C4-2B (cell line): ENCODE data around the gene FGGY.

Experiments
- H3K27ac ChIP-seq: fragments of 450-650 bp; 2 replicates; pipeline ENCODE4 v1.5.1; 2017
- ZFX ChIP-seq: fragments of 450-650 bp; IDR thresholded peaks from 2 replicates; pipeline ENCODE4 v1.6.1; 2017
- TF ChIP-seq, protein P1 (sequence below): fragments of 450-650 bp; conservative IDR thresholded peaks from 2 replicates; pipeline ENCODE4 v1.5.1; 2017; ENCODE audit warnings: mild to moderate bottlenecking

The FGGY gene

GRCh38 chr1:59743324-59744091 is 446.6 kb downstream of the FGGY start:
- no peak for TF ChIP-seq ZFX
- TF ChIP-seq, protein P1, sequence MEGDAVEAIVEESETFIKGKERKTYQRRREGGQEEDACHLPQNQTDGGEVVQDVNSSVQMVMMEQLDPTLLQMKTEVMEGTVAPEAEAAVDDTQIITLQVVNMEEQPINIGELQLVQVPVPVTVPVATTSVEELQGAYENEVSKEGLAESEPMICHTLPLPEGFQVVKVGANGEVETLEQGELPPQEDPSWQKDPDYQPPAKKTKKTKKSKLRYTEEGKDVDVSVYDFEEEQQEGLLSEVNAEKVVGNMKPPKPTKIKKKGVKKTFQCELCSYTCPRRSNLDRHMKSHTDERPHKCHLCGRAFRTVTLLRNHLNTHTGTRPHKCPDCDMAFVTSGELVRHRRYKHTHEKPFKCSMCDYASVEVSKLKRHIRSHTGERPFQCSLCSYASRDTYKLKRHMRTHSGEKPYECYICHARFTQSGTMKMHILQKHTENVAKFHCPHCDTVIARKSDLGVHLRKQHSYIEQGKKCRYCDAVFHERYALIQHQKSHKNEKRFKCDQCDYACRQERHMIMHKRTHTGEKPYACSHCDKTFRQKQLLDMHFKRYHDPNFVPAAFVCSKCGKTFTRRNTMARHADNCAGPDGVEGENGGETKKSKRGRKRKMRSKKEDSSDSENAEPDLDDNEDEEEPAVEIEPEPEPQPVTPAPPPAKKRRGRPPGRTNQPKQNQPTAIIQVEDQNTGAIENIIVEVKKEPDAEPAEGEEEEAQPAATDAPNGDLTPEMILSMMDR: no peak
- H3K27ac ChIP-seq: peak overlapping the region; percentile 25

- no peak for TF ChIP-seq ZFX
- TF ChIP-seq, protein P1: no peak
- H3K27ac ChIP-seq: no peak overlapping the region
Measured at GRCh38 chr1:59747420-59748024, 450.6 kb downstream of the FGGY start.

DNA sequence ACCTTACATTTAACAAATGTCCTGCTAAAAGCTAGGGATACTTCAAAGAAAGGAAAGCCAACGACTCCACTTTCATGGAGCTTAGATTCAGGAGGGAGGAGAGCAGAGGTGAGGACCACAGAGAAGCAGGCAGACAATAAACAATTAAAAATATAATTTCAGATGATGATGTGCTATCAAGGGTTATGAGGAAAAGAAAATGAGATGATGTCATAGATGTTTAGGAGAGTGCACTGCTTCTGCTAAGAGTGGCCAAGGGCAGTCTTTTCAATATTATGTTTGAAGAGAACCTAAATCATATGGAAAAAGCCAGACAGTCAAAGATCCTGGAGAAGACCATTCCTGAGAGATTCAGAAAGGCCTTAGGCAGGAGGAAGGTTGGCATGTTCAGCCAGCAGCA is 451.2 kb downstream of the FGGY start:
- TF ChIP-seq, protein P1: no peak
- TF ChIP-seq ZFX: no peak
- no peak overlapping the region for H3K27ac ChIP-seq

DNA sequence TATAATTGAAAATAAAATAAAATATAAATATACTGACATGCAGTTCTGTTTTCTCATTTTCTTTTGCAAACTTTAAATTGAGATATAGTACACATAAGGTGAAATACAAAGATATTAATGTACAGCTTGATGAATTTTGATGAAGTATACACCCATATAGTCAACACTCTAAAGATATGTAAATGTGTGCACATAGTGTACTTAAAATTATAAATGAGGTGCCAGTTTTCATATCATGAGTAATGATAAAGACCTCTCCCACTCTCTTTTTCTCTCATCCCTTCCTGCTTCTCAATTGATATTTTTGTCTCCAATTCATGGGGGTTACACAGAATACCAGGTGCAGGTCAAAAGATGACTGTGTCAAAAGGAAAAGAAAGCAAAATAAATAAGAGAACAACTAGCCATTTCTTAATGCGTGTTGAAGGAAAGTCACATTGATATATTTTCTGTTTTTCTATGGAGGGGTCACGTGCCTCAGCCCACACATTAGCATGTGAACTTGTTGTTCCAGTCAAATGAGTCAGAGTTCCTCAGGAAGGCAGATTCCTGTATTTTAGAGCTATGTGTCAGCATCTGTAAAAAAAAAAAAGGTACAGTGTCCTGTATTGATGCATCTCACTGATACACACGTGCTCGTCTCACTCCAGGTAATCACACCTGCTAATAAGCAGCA is 453.6 kb downstream of the FGGY start:
- no peak overlapping the region for H3K27ac ChIP-seq
- no peak for TF ChIP-seq ZFX
- TF ChIP-seq, protein P1: no peak

DNA sequence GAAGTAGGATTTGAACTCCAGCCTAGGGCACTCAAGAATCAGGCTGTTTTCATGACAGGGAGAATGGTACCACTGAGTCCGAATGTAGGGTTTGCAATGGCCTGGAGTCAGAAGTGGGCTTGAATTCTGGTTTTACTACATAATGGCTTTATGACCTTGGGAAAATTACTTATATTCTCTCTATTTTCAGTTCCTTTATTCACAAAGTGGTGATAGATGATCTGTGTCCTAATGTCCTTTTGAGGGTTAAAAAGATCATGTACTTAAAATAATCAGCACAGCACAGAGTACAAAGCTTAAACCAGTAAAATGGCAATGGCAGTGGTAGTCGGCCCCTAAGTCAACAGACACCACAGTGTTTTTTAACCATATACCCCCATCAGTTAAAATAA is 454.1 kb downstream of the FGGY start:
- TF ChIP-seq ZFX: no peak
- TF ChIP-seq, protein P1: no peak
- H3K27ac ChIP-seq: no peak overlapping the region

GRCh38 chr1:59751801-59752200 is 454.9 kb downstream of the FGGY start:
- no peak for TF ChIP-seq ZFX
- no peak overlapping the region for H3K27ac ChIP-seq

- H3K27ac ChIP-seq: no peak overlapping the region
- no peak for TF ChIP-seq ZFX
- TF ChIP-seq, protein P1: no peak
Measured at GRCh38 chr1:59752556-59753414, 455.9 kb downstream of the FGGY start.
